Epidermal melanocyte (primary cell): ENCODE measurements around the gene TPRKB.
A peak's percentile ranks its signal among the peaks of the same experiment; 100 is the strongest.
"Not testable (repeated sequence)": the region's sequence is repeated elsewhere in the genome, so short reads cannot be mapped to it uniquely, and the experiment has no call there.

ENCODE experiments used
- DNase-seq: peaks from one replicate; pipeline ENCODE4 v3.0.0; 2011; ENCODE audit warnings: low spot score; ENCODE audit not compliant: insufficient read length

The TPRKB gene

GRCh38 chr2:73736855-73737779, at the start of gene TPRKB:
Gene TPRKB, minus strand, starts transcription at chr2:73737345. Its CDS starts 2,776 bp downstream, at chr2:73734569.
- peak; percentile 99 for DNase-seq

- DNase-seq = not testable (repeated sequence)
Measured at GRCh38 chr2:73783883-73784282, 46.7 kb upstream of the TPRKB start, which contains the start of gene C2orf78. Gene C2orf78, plus strand, starts transcription at chr2:73784183. Its CDS starts 127 bp downstream, at chr2:73784310.

GRCh38 chr2:73783402-73783801, 46.3 kb upstream of the TPRKB start:
- not testable (repeated sequence) for DNase-seq

GRCh38 chr2:73780237-73780582, 43.1 kb upstream of the TPRKB start:
- no peak for DNase-seq

- peak; percentile 92 for DNase-seq
Measured at GRCh38 chr2:73779467-73780236, 42.5 kb upstream of the TPRKB start, which contains the start of gene DUSP11. Gene DUSP11, minus strand, starts transcription at chr2:73780103. Its CDS starts 129 bp downstream, at chr2:73779974.

GRCh38 chr2:73778867-73779466, 41.8 kb upstream of the TPRKB start:
- not testable (repeated sequence) for DNase-seq

GRCh38 chr2:73776869-73777519, 39.8 kb upstream of the TPRKB start:
- no peak for DNase-seq

- no peak for DNase-seq
Measured at GRCh38 chr2:73776381-73776780, 39.2 kb upstream of the TPRKB start.

GRCh38 chr2:73772819-73773218, 35.7 kb upstream of the TPRKB start:
- no peak for DNase-seq

GRCh38 chr2:73770725-73771124, 33.6 kb upstream of the TPRKB start:
- no peak for DNase-seq

- DNase-seq = no peak
Measured at GRCh38 chr2:73766994-73767393, 29.8 kb upstream of the TPRKB start.

- no peak for DNase-seq
Measured at GRCh38 chr2:73766349-73766748, 29.2 kb upstream of the TPRKB start.

- DNase-seq = no peak
Measured at GRCh38 chr2:73764945-73765344, 27.8 kb upstream of the TPRKB start.

GRCh38 chr2:73762571-73762970, 25.4 kb upstream of the TPRKB start:
- DNase-seq = no peak

- no peak for DNase-seq
Measured at GRCh38 chr2:73759904-73760303, 22.8 kb upstream of the TPRKB start.

GRCh38 chr2:73759285-73759764, 22.2 kb upstream of the TPRKB start:
- no peak for DNase-seq

- not testable (repeated sequence) for DNase-seq
Measured at GRCh38 chr2:73754332-73754731, 17.2 kb upstream of the TPRKB start.

GRCh38 chr2:73749314-73749713, 12.2 kb upstream of the TPRKB start:
- DNase-seq = no peak

GRCh38 chr2:73746877-73747208, 9.7 kb upstream of the TPRKB start:
- no peak for DNase-seq

- no peak for DNase-seq
Measured at GRCh38 chr2:73746015-73746876, 9.1 kb upstream of the TPRKB start.
